GM12878 (cell line): Measurements from ENCODE around the gene INHBB. TPM values are rescaled to one million over a fixed set of nuclear protein-coding genes. Genes with fewer than 3 reads are reported as not detected.

ENCODE experiments used
- ATAC-seq: fragments of 200-7000 bp; cut with Tn5 transposase; 3 replicates; pipeline ENCODE4 v1.9.1; 2020; ENCODE audit warnings: mild to moderate bottlenecking, moderate library complexity
- BruUV-seq: library from RNA; stranded (reverse); fragments of 400-500 nt; replicated peaks from 2 replicates; lab custom pipeline; 2021; lab: Mats Ljungman, UMichigan
- CTCF ChIA-PET: fragments of 300-600 bp; sonication (Branson Sonifier 250); formaldehyde crosslinking; extraction: SDS; loops from one replicate; lab custom pipeline; 2021; ENCODE audit warnings: inconsistent platforms; lab: Yijun Ruan, JAX
- POLR2A ChIA-PET: fragments of 350-600 bp; formaldehyde crosslinking; extraction: SDS; loops from one replicate; lab custom pipeline; 2021; ENCODE audit warnings: inconsistent platforms; lab: Charles Lee
- RAD21 ChIA-PET: fragments of 300-600 bp; sonication (Branson Sonifier 250); formaldehyde crosslinking; loops from one replicate; lab custom pipeline; 2023; ENCODE audit warnings: antibody characterized with exemption; ENCODE audit not compliant: unreplicated experiment; lab: Charles Lee
- SMC1A ChIA-PET: fragments of 300-600 bp; sonication (Branson Sonifier 250); formaldehyde crosslinking; loops from one replicate; lab custom pipeline; 2023; ENCODE audit not compliant: unreplicated experiment, uncharacterized antibody; lab: Charles Lee
- DNase-seq: peaks from one replicate; pipeline ENCODE4 v3.0.0-alpha.2; 2011; ENCODE audit warnings: low read depth, low spot score
- FAIRE-seq: peaks from 3 replicates; lab custom pipeline; 2011; peaks lifted over from hg19 to GRCh38; lab: Jason Lieb, UNC
- H2AFZ ChIP-seq: 2 replicates; pipeline ENCODE4 v1.6.0; 2011; ENCODE audit warnings: low read depth, low read length, control low read depth; ENCODE audit not compliant: control insufficient read depth
- H3K27ac ChIP-seq: 2 replicates; pipeline ENCODE4 v1.5.1; 2011; ENCODE audit warnings: control low read depth; ENCODE audit not compliant: control insufficient read depth, insufficient read depth
- H3K27me3 ChIP-seq, 2 experiments: replicated peaks in 1 of 2; 2 replicates each; pipeline versions ENCODE4 v1.6.0 to v1.6.1; 2011; ENCODE audit warnings: low read length in 1 of 2; ENCODE audit not compliant: control insufficient read depth in 2 of 2, insufficient read depth in 2 of 2
- H3K36me3 ChIP-seq, 2 experiments: 2 replicates each; pipeline ENCODE4 v1.5.1; 2011; ENCODE audit warnings: low read length in 1 of 2; ENCODE audit not compliant: control insufficient read depth in 2 of 2, insufficient read depth in 2 of 2
- H3K4me1 ChIP-seq: 2 replicates; pipeline ENCODE4 v1.6.1; 2011; ENCODE audit warnings: mild to moderate bottlenecking, low read length, moderate library complexity, mixed read lengths; ENCODE audit not compliant: control insufficient read depth, insufficient read depth
- H3K4me2 ChIP-seq: 2 replicates; pipeline ENCODE4 v1.6.0; 2011; ENCODE audit warnings: control low read depth; ENCODE audit not compliant: control insufficient read depth, insufficient read depth
- H3K4me3 ChIP-seq: fragments of 200-600 bp; sonication (generic); 2 replicates; pipeline ENCODE4 v1.5.1; 2016
- H3K79me2 ChIP-seq: 2 replicates; pipeline ENCODE4 v1.6.0; 2011; ENCODE audit warnings: low read length; ENCODE audit not compliant: control insufficient read depth, insufficient read depth
- H3K9ac ChIP-seq: 2 replicates; pipeline ENCODE4 v1.8.0; 2011; ENCODE audit warnings: low read length, control low read depth, mixed read lengths; ENCODE audit not compliant: control insufficient read depth, insufficient read depth
- H3K9me3 ChIP-seq: replicated peaks from 3 replicates; pipeline ENCODE4 v1.5.1; 2011; ENCODE audit warnings: mild to moderate bottlenecking, low read length; ENCODE audit not compliant: control insufficient read depth, insufficient read depth
- H4K20me1 ChIP-seq: 2 replicates; pipeline ENCODE4 v1.6.0; 2011; ENCODE audit not compliant: control insufficient read depth, insufficient read depth
- CBX3 ChIP-seq: fragments of 200-600 bp; sonication (generic); IDR thresholded peaks from 2 replicates; pipeline ENCODE4 v1.6.1; 2016; ENCODE audit warnings: low read depth, borderline replicate concordance
- HDGF ChIP-seq: fragments of 450-650 bp; IDR thresholded peaks from 2 replicates; pipeline ENCODE4 v1.6.1; 2016; ENCODE audit warnings: antibody characterized with exemption
- IRF4 ChIP-seq: IDR thresholded peaks from 2 replicates; pipeline ENCODE4 v1.6.1; 2011; ENCODE audit warnings: low read depth, low read length
- MYB ChIP-seq: fragments of 150-350 bp; IDR thresholded peaks from 2 replicates; pipeline ENCODE4 v1.6.1; 2014; ENCODE audit warnings: mild to moderate bottlenecking, low read depth, low read length, borderline replicate concordance
- MYC ChIP-seq: IDR thresholded peaks from 2 replicates; pipeline ENCODE4 v1.6.1; 2011; ENCODE audit warnings: mild to moderate bottlenecking, low read length, moderate library complexity, inconsistent platforms; ENCODE audit not compliant: insufficient read depth, insufficient replicate concordance, insufficient read length, severe bottlenecking
- PAX8 ChIP-seq: fragments of 450-650 bp; IDR thresholded peaks from 2 replicates; pipeline ENCODE4 v1.6.1; 2017; ENCODE audit warnings: mild to moderate bottlenecking, moderate library complexity
- POLR2AphosphoS2 ChIP-seq: IDR thresholded peaks from 2 replicates; pipeline ENCODE4 v1.6.1; 2011; ENCODE audit warnings: low read depth, mild to moderate bottlenecking, low read length, improper control_type of control experiment, moderate library complexity
- RELA ChIP-seq: fragments of 450-650 bp; IDR thresholded peaks from 2 replicates; pipeline ENCODE4 v1.8.0; 2014; ENCODE audit warnings: borderline replicate concordance; ENCODE audit not compliant: partially characterized antibody
- SIX5 ChIP-seq: IDR thresholded peaks from 2 replicates; pipeline ENCODE4 v1.6.1; 2011; ENCODE audit warnings: mild to moderate bottlenecking, low read depth, low read length, moderate library complexity; ENCODE audit not compliant: severe bottlenecking
- SMAD5 ChIP-seq: IDR thresholded peaks from 2 replicates; pipeline ENCODE4 v1.6.1; 2016; ENCODE audit warnings: antibody characterized with exemption, low read depth
- SP1 ChIP-seq: IDR thresholded peaks from one replicate; pipeline ENCODE4 v1.6.1; 2011; ENCODE audit warnings: low read depth, low read length
- STAT3 ChIP-seq: IDR thresholded peaks from 2 replicates; pipeline ENCODE4 v1.6.1; 2011; ENCODE audit warnings: low read depth, low read length, improper control_type of control experiment
- TCF7 ChIP-seq: IDR thresholded peaks from 2 replicates; pipeline ENCODE4 v1.6.1; 2014; ENCODE audit warnings: antibody characterized with exemption, borderline replicate concordance
- YY1 ChIP-seq: IDR thresholded peaks from 2 replicates; pipeline ENCODE4 v1.6.1; 2011; ENCODE audit warnings: low read depth, mild to moderate bottlenecking, low read length
- ZNF217 ChIP-seq: fragments of 450-650 bp; IDR thresholded peaks from 2 replicates; pipeline ENCODE4 v1.6.1; 2017; ENCODE audit warnings: antibody characterized with exemption, mild to moderate bottlenecking
- WGBS: methylation state at CpG from one replicate; pipeline ENCODE4 v1.1.6; 2016; ENCODE audit warnings: low lambda C conversion rate; ENCODE audit not compliant: insufficient replicate concordance, insufficient coverage; ENCODE audit errors: missing lambda C conversion rate; 5-methylcytosine and 5-hydroxymethylcytosine counted together
- in situ Hi-C: fragments of 300-500 bp; cut with MboI; formaldehyde crosslinking; loops from 9 replicates; pipeline ENCODE4 v1.14.3; 2018; ENCODE audit warnings: mixed read lengths
- intact Hi-C: fragments of 100-400 bp; cut with micrococcal nuclease; formaldehyde crosslinking; loops from one replicate; pipeline ENCODE4 v1.14.2; 2022; ENCODE audit not compliant: unreplicated experiment
- polyA plus RNA-seq, 11 experiments: library from polyadenylated mRNA; depleted of rRNA in 4 of 11; unstranded in 6 of 11; stranded (reverse) in 5 of 11; fragments of >200 nt; fragmentation: Nextera tagmentation in 4 of 11; fragmentation: Illumina TruSeq in 1 of 11; extraction: Ambion mirVana in 4 of 11; extraction: Trizol in 1 of 11; gene quantifications; 1 replicate in 1 of 11; 2 replicates in 10 of 11; pipeline versions ENCODE4 v1.2.1 to v1.2.3, GENCODE V29; 2011 to 2016; ENCODE audit warnings: inconsistent platforms in 2 of 11, missing spikeins in 2 of 11, low read depth in 1 of 11
- total RNA-seq, 4 experiments: library from RNA; depleted of rRNA in 3 of 4; stranded (reverse); fragments of >200 nt in 3 of 4; fragmentation: Illumina TruSeq in 1 of 4; extraction: Trizol in 1 of 4; gene quantifications; 2 replicates each; pipeline versions ENCODE4 v1.2.1 to v1.2.3, GENCODE V29; 2013 to 2021
- TF ChIP-seq, protein P1 (sequence below): IDR thresholded peaks from 2 replicates; pipeline ENCODE4 v1.6.1; 2012; ENCODE audit warnings: mild to moderate bottlenecking, low read depth, low read length
- TF ChIP-seq, protein P2 (sequence below): IDR thresholded peaks from 2 replicates; pipeline ENCODE4 v1.6.1; 2011; ENCODE audit warnings: low read depth, mild to moderate bottlenecking, low read length, moderate library complexity, borderline replicate concordance; ENCODE audit errors: extremely low read depth
- TF ChIP-seq, protein P3 (sequence below): IDR thresholded peaks from 2 replicates; pipeline ENCODE4 v1.6.1; 2012; ENCODE audit warnings: low read depth, low read length, improper control_type of control experiment

The INHBB gene
- total and polyA plus RNA-seq, 10 of the 15 experiments (the other 5 are each of a cell fraction or from before 2014, with no cell fraction given): 0.05 TPM; not detected in 9

DNA sequence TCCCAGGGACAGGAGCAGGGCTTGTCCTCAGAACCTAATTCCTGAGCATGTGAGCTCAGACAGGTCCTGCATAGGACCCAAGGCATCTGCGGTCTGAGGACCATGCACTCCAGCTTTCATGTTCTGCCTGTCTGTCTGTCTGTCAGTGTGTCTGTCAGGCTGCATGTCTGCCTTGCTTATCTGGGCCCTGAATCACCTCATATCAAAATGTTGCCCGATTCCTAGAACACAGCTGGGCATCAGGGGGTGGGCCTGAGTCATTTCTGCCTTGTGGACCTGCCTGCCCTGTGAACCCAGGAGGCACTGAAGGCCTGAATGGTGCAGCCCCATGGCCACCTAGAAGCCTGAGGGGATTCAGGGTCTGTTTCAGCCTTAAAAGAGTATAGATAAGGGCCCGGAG lies 22.1 kb downstream of the INHBB start:
- TF ChIP-seq, protein P1, sequence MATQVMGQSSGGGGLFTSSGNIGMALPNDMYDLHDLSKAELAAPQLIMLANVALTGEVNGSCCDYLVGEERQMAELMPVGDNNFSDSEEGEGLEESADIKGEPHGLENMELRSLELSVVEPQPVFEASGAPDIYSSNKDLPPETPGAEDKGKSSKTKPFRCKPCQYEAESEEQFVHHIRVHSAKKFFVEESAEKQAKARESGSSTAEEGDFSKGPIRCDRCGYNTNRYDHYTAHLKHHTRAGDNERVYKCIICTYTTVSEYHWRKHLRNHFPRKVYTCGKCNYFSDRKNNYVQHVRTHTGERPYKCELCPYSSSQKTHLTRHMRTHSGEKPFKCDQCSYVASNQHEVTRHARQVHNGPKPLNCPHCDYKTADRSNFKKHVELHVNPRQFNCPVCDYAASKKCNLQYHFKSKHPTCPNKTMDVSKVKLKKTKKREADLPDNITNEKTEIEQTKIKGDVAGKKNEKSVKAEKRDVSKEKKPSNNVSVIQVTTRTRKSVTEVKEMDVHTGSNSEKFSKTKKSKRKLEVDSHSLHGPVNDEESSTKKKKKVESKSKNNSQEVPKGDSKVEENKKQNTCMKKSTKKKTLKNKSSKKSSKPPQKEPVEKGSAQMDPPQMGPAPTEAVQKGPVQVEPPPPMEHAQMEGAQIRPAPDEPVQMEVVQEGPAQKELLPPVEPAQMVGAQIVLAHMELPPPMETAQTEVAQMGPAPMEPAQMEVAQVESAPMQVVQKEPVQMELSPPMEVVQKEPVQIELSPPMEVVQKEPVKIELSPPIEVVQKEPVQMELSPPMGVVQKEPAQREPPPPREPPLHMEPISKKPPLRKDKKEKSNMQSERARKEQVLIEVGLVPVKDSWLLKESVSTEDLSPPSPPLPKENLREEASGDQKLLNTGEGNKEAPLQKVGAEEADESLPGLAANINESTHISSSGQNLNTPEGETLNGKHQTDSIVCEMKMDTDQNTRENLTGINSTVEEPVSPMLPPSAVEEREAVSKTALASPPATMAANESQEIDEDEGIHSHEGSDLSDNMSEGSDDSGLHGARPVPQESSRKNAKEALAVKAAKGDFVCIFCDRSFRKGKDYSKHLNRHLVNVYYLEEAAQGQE: no peak
- TF ChIP-seq, protein P2, sequence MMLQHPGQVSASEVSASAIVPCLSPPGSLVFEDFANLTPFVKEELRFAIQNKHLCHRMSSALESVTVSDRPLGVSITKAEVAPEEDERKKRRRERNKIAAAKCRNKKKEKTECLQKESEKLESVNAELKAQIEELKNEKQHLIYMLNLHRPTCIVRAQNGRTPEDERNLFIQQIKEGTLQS: no peak
- TF ChIP-seq TCF7 (no peak), YY1 (no peak), MYB (no peak), IRF4 (no peak), CBX3 (no peak), POLR2AphosphoS2 (no peak), PAX8 (no peak), SIX5 (no peak), HDGF (no peak), RELA (no peak), ZNF217 (no peak), SP1 (no peak), STAT3 (no peak), MYC (no peak), SMAD5 (no peak)
- TF ChIP-seq, protein P3, sequence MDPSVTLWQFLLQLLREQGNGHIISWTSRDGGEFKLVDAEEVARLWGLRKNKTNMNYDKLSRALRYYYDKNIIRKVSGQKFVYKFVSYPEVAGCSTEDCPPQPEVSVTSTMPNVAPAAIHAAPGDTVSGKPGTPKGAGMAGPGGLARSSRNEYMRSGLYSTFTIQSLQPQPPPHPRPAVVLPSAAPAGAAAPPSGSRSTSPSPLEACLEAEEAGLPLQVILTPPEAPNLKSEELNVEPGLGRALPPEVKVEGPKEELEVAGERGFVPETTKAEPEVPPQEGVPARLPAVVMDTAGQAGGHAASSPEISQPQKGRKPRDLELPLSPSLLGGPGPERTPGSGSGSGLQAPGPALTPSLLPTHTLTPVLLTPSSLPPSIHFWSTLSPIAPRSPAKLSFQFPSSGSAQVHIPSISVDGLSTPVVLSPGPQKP: no peak
- ATAC-seq (no peak), DNase-seq (no peak), FAIRE-seq (no peak)
- Histone ChIP-seq H3K9ac (no peak overlapping the region), H3K4me3 (no peak overlapping the region), H4K20me1 (no peaks in the 10 kb centered on the region), H3K4me1 (no peaks in the 10 kb centered on the region), H3K4me2 (no peak overlapping the region), H3K27me3 (peaks cover 0 to 5% of the 10 kb centered on the region in 2 experiments; a peak in 3 of 4 replicates), H3K36me3 (no peaks in the 10 kb centered on the region), H2AFZ (no peak overlapping the region), H3K27ac (no peak overlapping the region), H3K79me2 (no peaks in the 10 kb centered on the region), H3K9me3 (no peaks in the 10 kb centered on the region)
- RAD21 ChIA-PET: no interaction called here
- in situ Hi-C loops (no loop called here), intact Hi-C loops (no loop called here)
- no TSS peak for BruUV-seq
- SMC1A ChIA-PET: no interaction called here
- 33% methylated on average over 3 of the region's 3 CpGs for WGBS
- POLR2A ChIA-PET: no interaction called here
- CTCF ChIA-PET: no interaction called here
